Activated CD8-positive, alpha-beta memory T cell treated with anti-CD3 and anti-CD28 coated beads for 24 hours (primary cell): ENCODE measurements around the gene COA8.

ENCODE experiments used
- DNase-seq: peaks from one replicate; pipeline ENCODE4 v3.0.0-alpha.2; 2020

The COA8 gene

GRCh38 chr14:103625356-103626095 is 62.8 kb downstream of the COA8 start:
- DNase-seq: peak; percentile 66

- no peak for DNase-seq
Observed at GRCh38 chr14:103626146-103626850, 63.5 kb downstream of the COA8 start.

- DNase-seq: no peak
Observed at GRCh38 chr14:103627073-103628025, 64.6 kb downstream of the COA8 start.

- no peak for DNase-seq
Observed at GRCh38 chr14:103628221-103628683, 65.5 kb downstream of the COA8 start.

GRCh38 chr14:103628684-103629502 is 66.1 kb downstream of the COA8 start, which contains the start of gene KLC1:
Gene KLC1, plus strand, starts transcription at chr14:103629211. Its CDS starts 25,354 bp downstream, at chr14:103654565.
- peak; percentile 95 for DNase-seq

- DNase-seq: peak; percentile 78
Observed at GRCh38 chr14:103629503-103630121, 66.9 kb downstream of the COA8 start.

- DNase-seq: no peak
Observed at GRCh38 chr14:103630364-103631108, 67.8 kb downstream of the COA8 start.

GRCh38 chr14:103633391-103633790 is 70.6 kb downstream of the COA8 start:
- DNase-seq: no peak

GRCh38 chr14:103634156-103634555 is 71.4 kb downstream of the COA8 start:
- no peak for DNase-seq

GRCh38 chr14:103638594-103638993 is 75.8 kb downstream of the COA8 start:
- DNase-seq: no peak
